NCI-H345 (cell line): ENCODE data around the gene BEND6.
A peak's percentile ranks its signal among the peaks of the same experiment; 100 is the strongest.
"Not testable (repeated sequence)": the region's sequence is repeated elsewhere in the genome, so short reads cannot be mapped to it uniquely, and the experiment has no call there.

Source experiments
- DNase-seq: peaks from one replicate; lab custom pipeline; 2025; lab: John Stamatoyannopoulos, UW

Gene BEND6

GRCh38 chr6:57035549-57035948 is 80.6 kb downstream of the BEND6 start:
- DNase-seq = no peak

- DNase-seq = no peak
Observed at GRCh38 chr6:57038906-57039305, 84.0 kb downstream of the BEND6 start.

GRCh38 chr6:57040011-57040410 is 85.1 kb downstream of the BEND6 start:
- peak; percentile 2 for DNase-seq

GRCh38 chr6:57044061-57044460 is 89.2 kb downstream of the BEND6 start:
- not testable (repeated sequence) for DNase-seq

- DNase-seq = no peak
Observed at GRCh38 chr6:57044568-57044967, 89.7 kb downstream of the BEND6 start.

- peak; percentile 93 for DNase-seq
Observed at GRCh38 chr6:57046332-57047256, 91.7 kb downstream of the BEND6 start, which contains the start of gene KIAA1586. KIAA1586 (plus strand) TSS chr6:57046693; CDS start chr6:57046756, 63 bp downstream.

- not testable (repeated sequence) for DNase-seq
Observed at GRCh38 chr6:57047257-57047585, 92.3 kb downstream of the BEND6 start.

GRCh38 chr6:57047859-57048258 is 93.0 kb downstream of the BEND6 start:
- DNase-seq = not testable (repeated sequence)

- no peak for DNase-seq
Observed at GRCh38 chr6:57048577-57048976, 93.7 kb downstream of the BEND6 start.

- DNase-seq = no peak
Observed at GRCh38 chr6:57063847-57064246, 108.9 kb downstream of the BEND6 start.

- no peak for DNase-seq
Observed at GRCh38 chr6:57064809-57065208, 109.9 kb downstream of the BEND6 start.

- DNase-seq = no peak
Observed at GRCh38 chr6:57068061-57068460, 113.2 kb downstream of the BEND6 start.

GRCh38 chr6:57069228-57069627 is 114.3 kb downstream of the BEND6 start:
- DNase-seq = no peak

GRCh38 chr6:57069920-57070331 is 115.0 kb downstream of the BEND6 start:
- no peak for DNase-seq

- DNase-seq = no peak
Observed at GRCh38 chr6:57072108-57072507, 117.2 kb downstream of the BEND6 start.

GRCh38 chr6:57074383-57074782 is 119.5 kb downstream of the BEND6 start:
- no peak for DNase-seq

- DNase-seq = no peak
Observed at GRCh38 chr6:57075092-57075491, 120.2 kb downstream of the BEND6 start.
